GM18526 (cell line): ENCODE measurements around the gene SYNE3.
A peak's percentile ranks its signal among the peaks of the same experiment; 100 is the strongest.

Experiments
- POLR2A ChIP-seq: IDR thresholded peaks from 3 replicates; pipeline ENCODE4 v1.6.1; 2011; ENCODE audit not compliant: insufficient read length; ENCODE audit errors: extremely low read depth

Gene SYNE3

GRCh38 chr14:95533822-95534221, 17.4 kb upstream of the SYNE3 start:
- no peak for TF ChIP-seq POLR2A

DNA sequence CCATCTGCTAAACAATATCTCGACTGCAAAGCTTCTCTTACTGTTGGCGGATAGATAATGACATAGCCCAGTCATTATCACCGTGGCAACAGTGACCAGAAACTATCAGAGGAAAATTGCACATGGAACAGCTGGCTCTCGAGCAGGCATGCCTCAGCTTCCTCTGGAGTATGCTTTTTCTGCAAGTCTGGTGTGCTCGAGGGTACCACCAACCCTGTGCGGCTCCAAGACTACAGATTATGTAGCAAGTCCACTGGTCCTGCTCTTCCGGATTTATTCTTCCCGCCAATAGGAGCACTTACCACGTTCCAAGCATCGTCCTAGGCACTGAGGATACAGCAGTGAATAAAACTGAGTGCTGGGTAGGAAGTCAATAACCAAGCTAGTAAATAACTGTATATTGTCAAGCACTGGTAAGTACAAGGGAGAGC, 17.0 kb upstream of the SYNE3 start:
- peak; percentile 21 for TF ChIP-seq POLR2A

- no peak for TF ChIP-seq POLR2A
Observed at GRCh38 chr14:95531969-95532368, 15.5 kb upstream of the SYNE3 start.

DNA sequence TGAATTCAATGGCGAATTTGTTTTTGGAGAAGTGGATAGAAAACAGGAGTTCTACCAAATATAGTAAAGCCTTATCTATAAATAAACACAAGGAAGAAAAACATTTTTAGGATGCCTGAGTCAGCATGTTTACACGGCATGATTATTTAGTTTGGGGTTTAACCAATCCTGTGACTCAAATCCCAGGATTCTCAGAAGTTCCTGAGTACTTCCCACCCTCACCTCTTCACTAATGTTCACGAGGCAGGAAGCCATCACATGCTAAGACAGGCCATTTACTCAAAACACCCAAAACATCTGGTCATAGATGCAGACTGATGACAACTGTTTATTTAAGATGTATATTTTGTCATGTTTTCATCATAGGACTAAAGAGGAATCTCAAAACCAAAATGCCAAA, 15.0 kb upstream of the SYNE3 start:
- TF ChIP-seq POLR2A, result no peak

GRCh38 chr14:95530473-95531276, 14.2 kb upstream of the SYNE3 start:
- no peak for TF ChIP-seq POLR2A

GRCh38 chr14:95529216-95529615, 12.8 kb upstream of the SYNE3 start:
- TF ChIP-seq POLR2A, result no peak

DNA sequence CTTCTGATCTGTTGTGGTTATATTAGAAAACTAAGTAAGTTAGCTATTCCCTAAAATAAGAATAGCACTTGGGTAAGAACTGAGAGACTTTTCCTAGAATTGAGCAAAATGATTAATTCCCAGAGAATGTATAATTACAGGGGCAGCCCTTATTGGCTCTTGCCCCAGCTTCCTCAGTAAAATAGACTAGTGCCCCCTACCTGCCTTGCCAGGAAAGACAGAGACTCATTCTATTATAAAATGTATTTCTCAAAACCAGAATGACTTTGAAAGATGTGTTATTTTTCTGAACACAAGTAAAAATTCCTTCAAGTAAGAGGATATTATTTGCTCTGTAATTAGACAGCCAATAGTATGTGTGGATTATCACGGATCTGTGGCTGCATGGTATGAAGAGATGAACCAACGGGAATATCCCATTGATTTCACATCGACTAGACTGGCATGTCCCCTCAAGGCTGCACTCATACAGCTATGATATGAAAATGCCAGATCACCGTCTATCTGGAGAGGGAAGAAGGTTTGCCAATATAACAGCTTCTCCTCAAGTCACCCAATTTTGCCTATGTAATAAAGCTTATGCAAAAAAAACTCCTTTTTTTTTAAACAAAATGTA, 11.0 kb upstream of the SYNE3 start:
- no peak for TF ChIP-seq POLR2A

GRCh38 chr14:95526483-95527386, 10.3 kb upstream of the SYNE3 start:
- no peak for TF ChIP-seq POLR2A

- TF ChIP-seq POLR2A, result no peak
Observed at GRCh38 chr14:95525999-95526398, 9.5 kb upstream of the SYNE3 start.

DNA sequence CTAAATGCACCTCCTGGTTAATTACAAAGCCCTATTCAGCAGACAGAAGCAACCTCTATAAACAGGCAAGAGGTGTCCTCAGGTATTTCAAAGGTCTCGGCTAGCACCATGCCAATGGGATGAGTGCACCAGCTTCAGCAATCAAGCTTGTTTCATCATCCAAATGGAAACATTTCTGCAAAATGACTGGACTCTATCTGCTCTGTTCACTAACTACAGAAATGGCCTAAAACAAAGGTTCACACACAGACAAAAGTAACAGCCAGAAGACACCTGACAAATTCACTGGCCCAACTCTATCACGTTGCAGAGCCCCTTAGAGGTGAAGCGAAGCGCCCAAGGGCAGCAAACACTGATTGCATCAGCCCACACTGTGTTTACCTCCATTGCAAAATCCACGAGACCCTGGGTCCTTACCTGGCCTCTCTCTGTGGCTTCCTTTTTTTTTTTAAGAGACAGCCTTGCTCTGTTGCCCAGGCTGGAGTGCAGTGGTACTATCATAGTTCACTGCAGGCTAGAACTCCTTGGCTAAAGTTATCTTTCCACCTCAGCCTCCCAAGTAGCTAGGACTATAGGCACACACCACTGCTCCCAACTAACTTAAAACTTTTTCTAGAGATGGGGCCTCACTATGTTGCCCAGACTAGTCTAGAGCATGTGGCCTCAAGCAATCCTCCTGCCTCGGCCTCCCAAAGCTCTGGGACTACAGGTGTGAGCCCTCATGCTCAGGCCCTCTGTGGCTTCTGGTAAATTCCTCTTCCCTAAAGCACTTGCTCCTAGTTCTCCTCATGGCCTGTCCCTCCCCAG, 8.5 kb upstream of the SYNE3 start:
- no peak for TF ChIP-seq POLR2A

DNA sequence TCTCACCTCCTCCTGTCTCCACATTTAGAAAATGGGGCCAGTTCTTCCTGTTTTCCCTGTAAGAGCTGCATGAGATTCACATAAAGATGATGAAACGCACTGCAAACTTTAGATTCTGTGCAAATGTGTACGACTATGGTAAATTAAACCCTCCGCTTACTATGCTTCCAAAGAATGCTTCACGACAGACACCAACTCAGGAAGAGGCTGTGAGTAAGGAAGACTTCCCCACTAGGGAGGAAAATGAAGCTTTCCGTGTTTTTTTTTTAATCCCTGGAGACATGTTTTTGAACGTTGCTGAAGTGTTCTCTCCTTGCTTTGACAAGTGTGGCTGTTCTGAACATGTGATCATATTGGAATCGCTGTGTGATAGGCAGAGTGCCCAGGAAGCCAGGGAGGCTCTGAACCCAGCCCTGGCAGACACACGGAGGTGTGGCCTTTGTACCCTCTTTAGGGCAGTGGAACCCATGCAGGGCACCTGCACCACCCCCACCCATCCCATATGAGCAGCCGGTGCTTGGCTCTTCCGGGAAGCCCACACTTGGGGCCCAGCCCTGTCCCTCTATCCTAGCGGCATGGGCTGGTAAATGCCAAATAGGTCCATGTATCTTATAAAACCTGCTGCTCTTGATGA, 7.5 kb upstream of the SYNE3 start:
- TF ChIP-seq POLR2A, result no peak

DNA sequence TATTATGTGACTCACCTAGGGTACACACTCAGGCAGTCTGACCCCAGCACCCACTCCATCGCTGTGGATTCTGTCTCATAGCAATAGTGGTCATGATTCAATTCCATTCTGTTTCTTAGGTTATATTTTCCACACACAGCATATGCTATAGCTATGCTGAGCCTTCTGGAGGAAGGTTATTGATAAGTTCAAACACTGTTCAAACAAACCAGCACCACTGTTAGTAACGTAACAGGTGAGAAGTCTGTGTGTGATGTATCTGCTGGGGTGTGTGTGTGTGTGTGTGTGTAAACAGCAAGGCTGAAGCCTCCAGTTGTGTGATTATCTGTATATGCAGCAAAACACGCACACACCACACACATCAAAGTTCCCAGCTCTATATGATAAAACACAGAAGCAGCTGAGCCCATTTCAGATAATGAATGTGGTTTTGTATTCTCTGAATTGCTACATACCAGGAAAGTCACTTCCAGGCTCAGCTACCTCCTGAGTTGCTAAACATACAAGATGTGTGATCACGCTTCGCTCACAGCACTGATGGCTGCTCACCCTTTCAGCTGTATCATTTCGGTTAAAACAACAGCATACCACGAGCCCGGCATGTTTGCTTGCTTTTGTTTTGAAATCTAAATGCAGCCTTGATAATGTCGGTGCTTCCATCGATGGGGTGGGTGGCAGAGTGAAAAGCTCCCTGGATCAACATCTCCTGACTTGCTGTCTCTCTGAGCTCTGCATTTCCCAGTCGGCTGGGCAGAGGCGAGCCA, 6.8 kb upstream of the SYNE3 start:
- TF ChIP-seq POLR2A, result no peak

DNA sequence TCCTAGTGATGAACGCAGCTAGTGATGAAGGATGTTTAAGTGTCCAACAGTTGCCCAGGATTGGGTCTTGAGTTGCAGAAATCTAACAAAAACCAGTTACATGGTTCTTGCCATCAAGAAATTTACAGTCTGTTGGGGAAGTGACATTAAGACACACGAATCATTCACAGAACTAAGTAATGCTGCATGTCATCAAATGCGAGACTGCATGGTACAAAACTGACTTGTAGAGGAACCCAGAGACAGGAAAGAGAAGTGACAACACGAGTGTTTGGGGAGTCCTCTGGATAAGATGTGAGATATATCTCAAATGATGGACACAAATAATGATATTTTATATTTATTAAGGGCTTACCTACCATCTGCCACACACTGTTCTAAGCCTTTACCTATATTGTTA, 6.1 kb upstream of the SYNE3 start:
- no peak for TF ChIP-seq POLR2A

- TF ChIP-seq POLR2A, result no peak
Observed at GRCh38 chr14:95522116-95522515, 5.7 kb upstream of the SYNE3 start.
